ENCODE data around the gene ZAR1. TPM values are rescaled to one million over a fixed set of nuclear protein-coding genes. Genes with fewer than 3 reads are reported as not detected.
A peak's percentile ranks its signal among the peaks of the same experiment; 100 is the strongest.

Gene ZAR1
- total and polyA plus RNA-seq, 12 donors = 0.22 TPM; not detected in 11

- Histone ChIP-seq H3K36me3 (replicated peaks in 1 of 2) (no peaks in the 10 kb centered on the region), H3K27me3 (peaks cover 30% of the 10 kb centered on the region), H3K9me3 (replicated peaks in 1 of 3) (no peaks in the 10 kb centered on the region), H3K4me1 (replicated peaks in 1 of 2) (peaks cover 0 to 6% of the 10 kb centered on the region in 2 donors), H3K27ac (no peak within 1 kb of the TSS), H3K4me3 (peak within 1 kb of the TSS in 1 of 4 donors; percentile 48)
- DNase-seq = peak in 2 of 7 donors; percentile 2 to 71
- intact Hi-C loops (cut with DNase I) = no loop called here
- no peak for TF ChIP-seq POLR2A (IDR thresholded peaks at IDR 0.05)
- TF ChIP-seq, protein P1, sequence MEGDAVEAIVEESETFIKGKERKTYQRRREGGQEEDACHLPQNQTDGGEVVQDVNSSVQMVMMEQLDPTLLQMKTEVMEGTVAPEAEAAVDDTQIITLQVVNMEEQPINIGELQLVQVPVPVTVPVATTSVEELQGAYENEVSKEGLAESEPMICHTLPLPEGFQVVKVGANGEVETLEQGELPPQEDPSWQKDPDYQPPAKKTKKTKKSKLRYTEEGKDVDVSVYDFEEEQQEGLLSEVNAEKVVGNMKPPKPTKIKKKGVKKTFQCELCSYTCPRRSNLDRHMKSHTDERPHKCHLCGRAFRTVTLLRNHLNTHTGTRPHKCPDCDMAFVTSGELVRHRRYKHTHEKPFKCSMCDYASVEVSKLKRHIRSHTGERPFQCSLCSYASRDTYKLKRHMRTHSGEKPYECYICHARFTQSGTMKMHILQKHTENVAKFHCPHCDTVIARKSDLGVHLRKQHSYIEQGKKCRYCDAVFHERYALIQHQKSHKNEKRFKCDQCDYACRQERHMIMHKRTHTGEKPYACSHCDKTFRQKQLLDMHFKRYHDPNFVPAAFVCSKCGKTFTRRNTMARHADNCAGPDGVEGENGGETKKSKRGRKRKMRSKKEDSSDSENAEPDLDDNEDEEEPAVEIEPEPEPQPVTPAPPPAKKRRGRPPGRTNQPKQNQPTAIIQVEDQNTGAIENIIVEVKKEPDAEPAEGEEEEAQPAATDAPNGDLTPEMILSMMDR (IDR thresholded peaks at IDR 0.05) = no peak
- WGBS, 4 donors = 3 to 11% (median 6%) methylated on average over 5 to 85 of the region's 85 CpGs
Measured at GRCh38 chr4:48483006-48483776, 6.9 kb upstream of the ZAR1 start, which contains the start of gene SLC10A4. TSS of gene SLC10A4 (plus strand) at chr4:48483343. CDS start at chr4:48483562, 219 bp downstream.

DNA sequence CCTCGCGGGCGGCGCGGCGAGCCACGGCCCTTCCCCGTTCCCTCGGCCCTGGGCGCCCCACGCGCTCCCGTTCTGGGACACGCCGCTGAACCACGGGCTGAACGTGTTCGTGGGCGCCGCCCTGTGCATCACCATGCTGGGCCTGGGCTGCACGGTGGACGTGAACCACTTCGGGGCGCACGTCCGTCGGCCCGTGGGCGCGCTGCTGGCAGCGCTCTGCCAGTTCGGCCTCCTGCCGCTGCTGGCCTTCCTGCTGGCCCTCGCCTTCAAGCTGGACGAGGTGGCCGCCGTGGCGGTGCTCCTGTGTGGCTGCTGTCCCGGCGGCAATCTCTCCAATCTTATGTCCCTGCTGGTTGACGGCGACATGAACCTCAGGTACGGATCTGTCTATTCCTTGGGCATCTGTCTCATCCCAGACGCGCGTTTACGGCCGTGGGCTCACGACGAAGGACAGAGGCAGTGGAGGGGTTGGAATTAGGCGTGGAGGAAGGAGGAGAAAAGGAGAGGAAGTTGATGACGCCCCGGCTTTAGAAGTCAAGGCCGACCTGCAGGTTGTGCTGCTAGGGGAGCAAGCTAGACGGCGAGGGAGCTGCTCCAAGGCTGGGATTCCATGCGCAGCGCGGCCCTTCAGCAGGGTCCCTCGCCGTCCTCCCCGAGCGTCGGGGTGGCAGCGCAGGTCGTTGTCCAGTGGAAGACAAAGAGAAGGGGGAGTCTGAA, 6.1 kb upstream of the ZAR1 start:
- no peak for DNase-seq
- intact Hi-C loops (cut with DNase I) = no loop called here
- no peaks in the 10 kb centered on the region for H3K9me3 ChIP-seq (replicated peaks in 1 of 3)
- TF ChIP-seq POLR2A (IDR thresholded peaks at IDR 0.05) = no peak
- TF ChIP-seq, protein P1 (IDR thresholded peaks at IDR 0.05) = peak in 1 of 6 experiments; percentile 2
- peak overlapping the region in 1 of 4 donors; percentile 48 for H3K4me3 ChIP-seq
- peaks cover 32% of the 10 kb centered on the region for H3K27me3 ChIP-seq
- WGBS, 4 donors = 5 to 8% (median 6%) methylated on average over 20 to 66 of the region's 66 CpGs
- H3K4me1 ChIP-seq (replicated peaks in 1 of 2) = peaks cover 0 to 6% of the 10 kb centered on the region in 2 donors
- H3K36me3 ChIP-seq (replicated peaks in 1 of 2) = no peaks in the 10 kb centered on the region
- H3K27ac ChIP-seq = no peak overlapping the region

- DNase-seq = no peak
- WGBS, 4 donors = 41 to 54% (median 43%) methylated on average over 22 of the region's 22 CpGs
- no peak overlapping the region for H3K27ac ChIP-seq
- no peak overlapping the region for H3K4me3 ChIP-seq
- peaks cover 36% of the 10 kb centered on the region for H3K27me3 ChIP-seq
- TF ChIP-seq POLR2A (IDR thresholded peaks at IDR 0.05) = no peak
- TF ChIP-seq, protein P1 (IDR thresholded peaks at IDR 0.05) = no peak
- H3K36me3 ChIP-seq (replicated peaks in 1 of 2) = no peaks in the 10 kb centered on the region
- intact Hi-C loops (cut with DNase I) = no loop called here
- peaks cover 0 to 6% of the 10 kb centered on the region in 2 donors for H3K4me1 ChIP-seq (replicated peaks in 1 of 2)
- H3K9me3 ChIP-seq (replicated peaks in 1 of 3) = no peaks in the 10 kb centered on the region
Measured at GRCh38 chr4:48484494-48485168, 5.4 kb upstream of the ZAR1 start.

GRCh38 chr4:48489683-48490011, 405 bp upstream of the ZAR1 start:
- Histone ChIP-seq H3K27ac (no peak overlapping the region), H3K27me3 (peaks cover 29% of the 10 kb centered on the region), H3K4me3 (peak overlapping the region in 1 of 4 donors; percentile 48), H3K4me1 (replicated peaks in 1 of 2) (peaks cover 0 to 5% of the 10 kb centered on the region in 2 donors), H3K9me3 (replicated peaks in 1 of 3) (no peaks in the 10 kb centered on the region), H3K36me3 (replicated peaks in 1 of 2) (no peaks in the 10 kb centered on the region)
- 21 to 27% (median 23%) methylated on average over 14 of the region's 14 CpGs for WGBS, 4 donors
- intact Hi-C loops (cut with DNase I) = no loop called here
- no peak for DNase-seq
- no peak for TF ChIP-seq POLR2A (IDR thresholded peaks at IDR 0.05)
- TF ChIP-seq, protein P1 (IDR thresholded peaks at IDR 0.05) = no peak
